DND-41 (cell line): ENCODE results near the gene SHISA6.

ENCODE experiments used
- ATAC-seq: fragments of 200-7000 bp; cut with Tn5 transposase; 3 replicates; pipeline ENCODE4 v1.9.1; 2021; ENCODE audit warnings: low read depth; ENCODE audit not compliant: insufficient read depth
- DNase-seq: peaks from one replicate; pipeline ENCODE4 v3.0.0-alpha.2; 2020
- H2AFZ ChIP-seq: 2 replicates; pipeline ENCODE4 v1.6.0; 2012; ENCODE audit warnings: low read depth, low read length
- H3K27ac ChIP-seq: 2 replicates; pipeline ENCODE4 v1.5.1; 2012; ENCODE audit warnings: low read length, inconsistent platforms
- H3K27me3 ChIP-seq: fragments of 200-600 bp; sonication (generic); 2 replicates; pipeline ENCODE4 v1.6.0; 2012; ENCODE audit warnings: low read length, mild to moderate bottlenecking, inconsistent platforms; ENCODE audit not compliant: insufficient read depth, poor library complexity
- H3K36me3 ChIP-seq: 2 replicates; pipeline ENCODE4 v1.5.1; 2012; ENCODE audit warnings: low read length, inconsistent platforms; ENCODE audit not compliant: insufficient read depth
- H3K4me1 ChIP-seq: 2 replicates; pipeline ENCODE4 v1.5.1; 2012; ENCODE audit warnings: mild to moderate bottlenecking, low read length; ENCODE audit not compliant: insufficient read depth
- H3K4me2 ChIP-seq: 2 replicates; pipeline ENCODE4 v1.6.0; 2012; ENCODE audit warnings: mild to moderate bottlenecking, moderate library complexity, low read length, inconsistent platforms; ENCODE audit not compliant: insufficient read depth
- H3K4me3 ChIP-seq, 2 experiments: fragments of 200-600 bp in 1 of 2; shearing (Covaris generic) in 1 of 2; 2 replicates each; pipeline ENCODE4 v1.5.1; 2012 to 2016; ENCODE audit warnings: inconsistent platforms in 2 of 2, low read length in 2 of 2, mild to moderate bottlenecking in 2 of 2, low read depth in 1 of 2, moderate library complexity in 1 of 2
- H3K79me2 ChIP-seq: 2 replicates; pipeline ENCODE4 v1.6.0; 2012; ENCODE audit warnings: low read length, inconsistent platforms; ENCODE audit not compliant: insufficient read depth
- H3K9ac ChIP-seq: 2 replicates; pipeline ENCODE4 v1.6.0; 2012; ENCODE audit warnings: low read depth, mild to moderate bottlenecking, inconsistent platforms, low read length, moderate library complexity
- H3K9me3 ChIP-seq: 2 replicates; pipeline ENCODE4 v1.5.1; 2012; ENCODE audit warnings: low read length, moderate library complexity, mild to moderate bottlenecking, inconsistent platforms; ENCODE audit not compliant: insufficient read depth, severe bottlenecking
- H4K20me1 ChIP-seq: 2 replicates; pipeline ENCODE4 v1.6.0; 2012; ENCODE audit warnings: low read length; ENCODE audit not compliant: insufficient read depth
- EZH2 ChIP-seq: IDR thresholded peaks from 3 replicates; pipeline ENCODE4 v1.6.1; 2012; ENCODE audit warnings: borderline replicate concordance, low read depth, mild to moderate bottlenecking, moderate library complexity, low read length, inconsistent platforms; ENCODE audit not compliant: severe bottlenecking
- TF ChIP-seq, protein P1 (sequence below): IDR thresholded peaks from 2 replicates; pipeline ENCODE4 v1.5.1; 2012; ENCODE audit warnings: borderline replicate concordance, low read length, moderate library complexity, mild to moderate bottlenecking; ENCODE audit not compliant: poor library complexity, severe bottlenecking; ENCODE audit errors: extremely low read depth

SHISA6 gene

DNA sequence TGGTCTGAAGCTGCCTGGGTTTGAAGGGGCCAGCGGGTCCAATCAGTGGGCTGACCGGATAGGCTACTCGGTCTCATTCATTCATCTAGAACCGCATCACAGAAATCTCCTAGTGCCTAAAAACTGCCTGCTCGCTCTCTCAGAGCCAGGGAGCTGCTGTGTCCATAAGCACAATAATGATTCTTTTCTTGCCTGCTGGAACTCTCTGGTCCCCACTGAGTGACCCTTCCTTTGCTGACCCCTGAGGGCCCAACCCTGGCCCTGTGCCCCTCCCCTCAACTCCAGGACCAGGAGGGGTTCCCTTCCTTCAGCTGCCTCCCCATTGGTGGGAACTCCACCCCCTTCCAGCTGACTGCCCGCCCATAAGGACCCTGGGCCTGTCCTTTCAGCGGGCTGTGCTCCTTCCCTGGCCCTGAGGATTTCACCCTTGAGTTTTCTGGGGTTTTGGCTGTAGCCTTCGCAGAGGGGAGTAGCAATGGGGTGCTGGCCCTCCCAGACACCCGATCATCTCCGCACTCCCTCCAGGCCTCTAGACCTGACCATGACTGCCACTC lies 317.7 kb downstream of the SHISA6 start:
- H2AFZ ChIP-seq: no peak overlapping the region
- no peaks in the 10 kb centered on the region for H4K20me1 ChIP-seq
- H3K9me3 ChIP-seq: no peaks in the 10 kb centered on the region
- TF ChIP-seq, protein P1, sequence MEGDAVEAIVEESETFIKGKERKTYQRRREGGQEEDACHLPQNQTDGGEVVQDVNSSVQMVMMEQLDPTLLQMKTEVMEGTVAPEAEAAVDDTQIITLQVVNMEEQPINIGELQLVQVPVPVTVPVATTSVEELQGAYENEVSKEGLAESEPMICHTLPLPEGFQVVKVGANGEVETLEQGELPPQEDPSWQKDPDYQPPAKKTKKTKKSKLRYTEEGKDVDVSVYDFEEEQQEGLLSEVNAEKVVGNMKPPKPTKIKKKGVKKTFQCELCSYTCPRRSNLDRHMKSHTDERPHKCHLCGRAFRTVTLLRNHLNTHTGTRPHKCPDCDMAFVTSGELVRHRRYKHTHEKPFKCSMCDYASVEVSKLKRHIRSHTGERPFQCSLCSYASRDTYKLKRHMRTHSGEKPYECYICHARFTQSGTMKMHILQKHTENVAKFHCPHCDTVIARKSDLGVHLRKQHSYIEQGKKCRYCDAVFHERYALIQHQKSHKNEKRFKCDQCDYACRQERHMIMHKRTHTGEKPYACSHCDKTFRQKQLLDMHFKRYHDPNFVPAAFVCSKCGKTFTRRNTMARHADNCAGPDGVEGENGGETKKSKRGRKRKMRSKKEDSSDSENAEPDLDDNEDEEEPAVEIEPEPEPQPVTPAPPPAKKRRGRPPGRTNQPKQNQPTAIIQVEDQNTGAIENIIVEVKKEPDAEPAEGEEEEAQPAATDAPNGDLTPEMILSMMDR: no peak
- no peak for TF ChIP-seq EZH2
- no peak overlapping the region for H3K4me2 ChIP-seq
- no peak for ATAC-seq
- DNase-seq: no peak
- no peak overlapping the region for H3K27ac ChIP-seq
- no peaks in the 10 kb centered on the region for H3K4me1 ChIP-seq
- no peaks in the 10 kb centered on the region for H3K27me3 ChIP-seq
- H3K79me2 ChIP-seq: no peaks in the 10 kb centered on the region
- no peaks in the 10 kb centered on the region for H3K36me3 ChIP-seq
- H3K9ac ChIP-seq: no peak overlapping the region
- H3K4me3 ChIP-seq: no peak overlapping the region

DNA sequence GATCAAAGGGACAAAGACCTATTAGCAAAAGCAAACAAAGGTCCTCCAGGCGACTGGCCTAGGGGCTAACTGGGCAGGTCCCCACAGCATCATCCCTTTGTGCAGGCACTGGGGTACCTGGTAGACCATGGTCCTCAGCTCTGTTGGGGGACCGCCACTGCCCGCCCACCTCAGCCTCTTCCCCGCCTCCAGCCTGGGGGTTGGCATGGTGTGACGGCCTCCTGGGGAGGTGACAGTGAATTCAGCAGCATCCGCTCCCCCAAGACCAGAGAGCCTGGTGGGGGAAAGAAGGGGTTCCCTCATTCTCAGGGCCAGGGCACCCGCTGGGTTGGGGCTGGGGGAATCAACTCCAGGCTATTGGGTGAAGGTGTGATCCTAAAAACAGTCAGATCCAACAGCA lies 318.6 kb downstream of the SHISA6 start:
- H3K4me2 ChIP-seq: no peak overlapping the region
- no peak overlapping the region for H3K4me3 ChIP-seq
- DNase-seq: no peak
- TF ChIP-seq, protein P1: no peak
- no peak for TF ChIP-seq EZH2
- H3K79me2 ChIP-seq: no peaks in the 10 kb centered on the region
- H3K27ac ChIP-seq: no peak overlapping the region
- no peak for ATAC-seq
- no peaks in the 10 kb centered on the region for H3K9me3 ChIP-seq
- no peaks in the 10 kb centered on the region for H3K4me1 ChIP-seq
- no peak overlapping the region for H3K9ac ChIP-seq
- no peak overlapping the region for H2AFZ ChIP-seq
- no peaks in the 10 kb centered on the region for H3K36me3 ChIP-seq
- no peaks in the 10 kb centered on the region for H4K20me1 ChIP-seq
- H3K27me3 ChIP-seq: no peaks in the 10 kb centered on the region

DNA sequence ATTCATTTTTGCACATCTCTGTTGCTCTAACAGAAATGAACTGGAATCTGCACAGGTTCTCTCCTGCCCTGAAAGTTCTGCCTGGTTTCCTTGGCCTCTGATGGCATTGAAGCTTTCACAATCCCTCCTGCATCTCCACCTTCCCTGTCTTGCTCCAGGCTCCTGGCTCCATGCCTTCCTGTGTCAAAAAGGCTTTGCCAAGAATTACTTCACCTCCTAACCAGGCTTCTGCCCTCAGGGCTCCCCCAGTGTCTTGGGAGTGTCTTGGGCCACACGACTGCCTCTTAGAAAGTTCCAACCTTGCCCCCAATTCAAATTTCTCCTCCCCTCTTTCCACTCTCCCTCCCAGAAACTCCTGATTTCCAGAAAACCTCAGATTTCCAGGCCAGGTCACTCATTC lies 320.3 kb downstream of the SHISA6 start:
- no peak for DNase-seq

More for the DNA sequence above, 320.3 kb downstream of the SHISA6 start:
- no peaks in the 10 kb centered on the region for H3K36me3 ChIP-seq
- no peaks in the 10 kb centered on the region for H3K79me2 ChIP-seq
- no peak for TF ChIP-seq EZH2
- TF ChIP-seq, protein P1: no peak
- no peak for ATAC-seq
- no peaks in the 10 kb centered on the region for H3K27me3 ChIP-seq
- H4K20me1 ChIP-seq: no peaks in the 10 kb centered on the region
- no peak overlapping the region for H3K4me2 ChIP-seq
- H3K9me3 ChIP-seq: no peaks in the 10 kb centered on the region
- H3K4me1 ChIP-seq: no peaks in the 10 kb centered on the region
- H3K4me3 ChIP-seq: no peak overlapping the region
- no peak overlapping the region for H2AFZ ChIP-seq
- H3K9ac ChIP-seq: no peak overlapping the region
- H3K27ac ChIP-seq: no peak overlapping the region
